ENCODE results near the gene KCTD5. TPM values are rescaled to one million over a fixed set of nuclear protein-coding genes. Genes with fewer than 3 reads are reported as not detected.

KCTD5 gene
- polyA plus RNA-seq, 1 donor (not counting 4 experiments of a cell fraction or from before 2014, with no cell fraction given) = 29.0 TPM

DNA sequence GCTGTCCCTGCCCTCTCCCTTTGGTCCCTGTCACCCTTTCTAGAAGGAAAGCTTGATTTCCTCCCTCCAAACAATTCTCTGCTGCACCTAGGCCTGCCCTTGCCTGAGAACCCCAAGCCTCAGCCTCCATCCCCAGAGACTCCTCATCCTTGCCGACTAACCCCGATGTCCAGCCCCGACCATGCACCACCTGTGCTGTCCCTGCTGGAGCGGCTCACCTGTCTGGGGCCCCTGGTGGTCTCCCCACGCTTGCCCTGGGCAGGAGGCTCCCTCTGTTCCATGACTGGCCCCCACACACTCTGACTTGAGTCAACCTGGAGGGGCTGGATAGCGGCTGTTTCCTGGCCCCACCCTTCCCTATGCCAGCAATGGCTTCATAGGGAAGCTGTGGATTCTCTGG lies 58.2 kb downstream of the KCTD5 start:
- no peak for TF ChIP-seq CTCF (optimal IDR thresholded peaks at IDR 0.05 in 1 of 3, IDR thresholded peaks at IDR 0.05 in 1 of 3, conservative IDR thresholded peaks at IDR 0.05 in 1 of 3; ENCODE audit: extremely low read depth in 1 of 3, insufficient read depth in 2 of 3, low read length in 3 of 3)
- no peak for TF ChIP-seq EZH2 (IDR thresholded peaks at IDR 0.05; ENCODE audit: low read length)
- Histone ChIP-seq H2AFZ (ENCODE audit: control insufficient read depth, low read length) (no peak overlapping the region), H3K79me2 (ENCODE audit: control insufficient read depth, insufficient read depth, low read length) (no peaks in the 10 kb centered on the region), H3K4me1 (ENCODE audit: control insufficient read depth, extremely low read depth, insufficient read depth, low read length) (peaks cover 3% of the 10 kb centered on the region), H3K9ac (ENCODE audit: control insufficient read depth, extremely low read depth, insufficient read depth, low read length) (no peak overlapping the region), H3K4me3 (ENCODE audit: control insufficient read depth in 2 of 3, extremely low read depth in 1 of 3, insufficient read depth in 2 of 3, low read depth in 1 of 3, low read length in 3 of 3) (no peak overlapping the region), H3K9me3 (ENCODE audit: control insufficient read depth, low read depth, low read length) (no peaks in the 10 kb centered on the region), H3K27ac (ENCODE audit: control insufficient read depth, insufficient read depth, low read length) (no peak overlapping the region), H3K9me1 (ENCODE audit: control insufficient read depth, extremely low read depth, insufficient read depth, low read length) (no peaks in the 10 kb centered on the region), H4K20me1 (ENCODE audit: control insufficient read depth, extremely low read depth, insufficient read depth, low read length) (no peaks in the 10 kb centered on the region), H3K27me3 (ENCODE audit: control insufficient read depth, extremely low read depth, insufficient read depth, low read length) (no peaks in the 10 kb centered on the region), H3K36me3 (ENCODE audit: control insufficient read depth in 2 of 2, extremely low read depth in 1 of 2, insufficient read depth in 2 of 2, low read length in 2 of 2) (no peaks in the 10 kb centered on the region), H3K4me2 (ENCODE audit: control insufficient read depth, extremely low read depth, insufficient read depth, low read depth, low read length) (no peak overlapping the region)
- FAIRE-seq = no peak
- no peak for DNase-seq (ENCODE audit: low read depth, low spot score)
- dilution Hi-C loops (cut with MboI; ENCODE audit: extremely low pct_ligation_motif_present, low sequenced_read_pairs) = no loop called here

GRCh38 chr16:2741168-2741567 lies 58.8 kb downstream of the KCTD5 start:
- Histone ChIP-seq H3K4me2 (ENCODE audit: control insufficient read depth, extremely low read depth, insufficient read depth, low read depth, low read length) (no peak overlapping the region), H3K9ac (ENCODE audit: control insufficient read depth, extremely low read depth, insufficient read depth, low read length) (no peak overlapping the region), H3K27me3 (ENCODE audit: control insufficient read depth, extremely low read depth, insufficient read depth, low read length) (no peaks in the 10 kb centered on the region), H3K79me2 (ENCODE audit: control insufficient read depth, insufficient read depth, low read length) (no peaks in the 10 kb centered on the region), H4K20me1 (ENCODE audit: control insufficient read depth, extremely low read depth, insufficient read depth, low read length) (no peaks in the 10 kb centered on the region), H3K9me3 (ENCODE audit: control insufficient read depth, low read depth, low read length) (no peaks in the 10 kb centered on the region), H2AFZ (ENCODE audit: control insufficient read depth, low read length) (no peak overlapping the region), H3K36me3 (ENCODE audit: control insufficient read depth in 2 of 2, extremely low read depth in 1 of 2, insufficient read depth in 2 of 2, low read length in 2 of 2) (no peaks in the 10 kb centered on the region), H3K4me1 (ENCODE audit: control insufficient read depth, extremely low read depth, insufficient read depth, low read length) (peaks cover 3% of the 10 kb centered on the region), H3K9me1 (ENCODE audit: control insufficient read depth, extremely low read depth, insufficient read depth, low read length) (no peaks in the 10 kb centered on the region), H3K27ac (ENCODE audit: control insufficient read depth, insufficient read depth, low read length) (no peak overlapping the region), H3K4me3 (ENCODE audit: control insufficient read depth in 2 of 3, extremely low read depth in 1 of 3, insufficient read depth in 2 of 3, low read depth in 1 of 3, low read length in 3 of 3) (no peak overlapping the region)
- dilution Hi-C loops (cut with MboI; ENCODE audit: extremely low pct_ligation_motif_present, low sequenced_read_pairs) = no loop called here
- no peak for DNase-seq (ENCODE audit: low read depth, low spot score)
- no peak for FAIRE-seq
- no peak for TF ChIP-seq CTCF (optimal IDR thresholded peaks at IDR 0.05 in 1 of 3, IDR thresholded peaks at IDR 0.05 in 1 of 3, conservative IDR thresholded peaks at IDR 0.05 in 1 of 3; ENCODE audit: extremely low read depth in 1 of 3, insufficient read depth in 2 of 3, low read length in 3 of 3)
- TF ChIP-seq EZH2 (IDR thresholded peaks at IDR 0.05; ENCODE audit: low read length) = no peak

All from keratinocyte (primary cell).